Kidney (tissue), 14 donors: ENCODE measurements around the gene RAP1A. TPM values are rescaled to one million over a fixed set of nuclear protein-coding genes. Genes with fewer than 3 reads are reported as not detected.

Experiments
- DNase-seq, 5 donors: peaks; one replicate each; pipeline ENCODE4 v3.0.0-alpha.2; 2013 to 2020
- FAIRE-seq: peaks from 2 replicates; lab custom pipeline; 2012; peaks lifted over from hg19 to GRCh38; lab: Jason Lieb, UNC
- H3K27ac ChIP-seq, 2 donors: one replicate each; pipeline ENCODE4 v1.7.0; 2013; ENCODE audit warnings: low read depth in 2 of 2, low read length in 2 of 2, inconsistent platforms in 1 of 2
- H3K27me3 ChIP-seq: one replicate; pipeline ENCODE4 v1.7.1; 2013; ENCODE audit warnings: low read length, inconsistent platforms; ENCODE audit not compliant: control insufficient read depth, insufficient read depth
- H3K36me3 ChIP-seq, 3 donors: one replicate each; pipeline versions ENCODE4 v1.7.0 to v1.7.1; 2013; ENCODE audit warnings: low read length in 3 of 3, control low read depth in 1 of 3, inconsistent platforms in 1 of 3; ENCODE audit not compliant: insufficient read depth in 3 of 3, control insufficient read depth in 2 of 3
- H3K4me1 ChIP-seq, 3 donors: one replicate each; pipeline versions ENCODE4 v1.7.0 to v1.7.1; 2013; ENCODE audit warnings: low read length in 3 of 3, inconsistent platforms in 1 of 3, low read depth in 1 of 3; ENCODE audit not compliant: control insufficient read depth in 2 of 3, insufficient read depth in 2 of 3
- H3K4me3 ChIP-seq, 3 donors: one replicate each; pipeline versions ENCODE4 v1.7.0 to v1.8.1; 2013; ENCODE audit warnings: low read length in 3 of 3, control low read depth in 1 of 3, inconsistent platforms in 1 of 3
- H3K9ac ChIP-seq, 3 donors: one replicate each; pipeline versions ENCODE4 v1.7.0 to v1.7.1; 2013; ENCODE audit warnings: low read length in 3 of 3, control low read depth in 1 of 3, inconsistent platforms in 1 of 3
- H3K9me3 ChIP-seq, 3 donors: one replicate each; pipeline versions ENCODE4 v1.7.0 to v1.7.1; 2013; ENCODE audit warnings: low read length in 3 of 3, control low read depth in 1 of 3, inconsistent platforms in 1 of 3; ENCODE audit not compliant: control insufficient read depth in 2 of 3, insufficient read depth in 1 of 3
- intact Hi-C: fragments of 100-400 bp; cut with DNase I; formaldehyde crosslinking; loops from one replicate; pipeline ENCODE4 v1.11.1; 2022
- polyA plus RNA-seq: library from polyadenylated mRNA; stranded (reverse); fragments of 350-450 nt; fragmentation: Illumina TruSeq; extraction: RNeasy Lipid Tissue Mini Kit (QIAGEN cat#74804); gene quantifications from one replicate; pipeline ENCODE4 v1.2.3, GENCODE V29; 2014; ENCODE audit warnings: low read depth, low replicate concordance; ENCODE audit not compliant: insufficient read depth
- total RNA-seq: library from RNA; stranded (reverse); fragmentation: NEBNext Ultra II Directional; extraction: Animal tissue kit (Norgen Biotek cat#: 25700); gene quantifications from one replicate; pipeline ENCODE4 v1.2.1, GENCODE V29; 2021
- TF ChIP-seq, protein P1 (sequence below): IDR thresholded peaks from 3 replicates; pipeline ENCODE4 v1.5.1; 2012; ENCODE audit warnings: mild to moderate bottlenecking, moderate library complexity, borderline replicate concordance; ENCODE audit not compliant: insufficient read depth; ENCODE audit errors: extremely low read depth
- donor health status: control.
- donor health status: control.
- donor health status: control.
- donor health status: control.
- donor health status: control.
- donor health status: DM: yes; HTN: yes; CAD: no.
- donor health status: Normal renal cell carcinoma (clear cell type).

RAP1A gene
- total and polyA plus RNA-seq, 2 donors from 2014 or later = 55.8 to 91.3 TPM

DNA sequence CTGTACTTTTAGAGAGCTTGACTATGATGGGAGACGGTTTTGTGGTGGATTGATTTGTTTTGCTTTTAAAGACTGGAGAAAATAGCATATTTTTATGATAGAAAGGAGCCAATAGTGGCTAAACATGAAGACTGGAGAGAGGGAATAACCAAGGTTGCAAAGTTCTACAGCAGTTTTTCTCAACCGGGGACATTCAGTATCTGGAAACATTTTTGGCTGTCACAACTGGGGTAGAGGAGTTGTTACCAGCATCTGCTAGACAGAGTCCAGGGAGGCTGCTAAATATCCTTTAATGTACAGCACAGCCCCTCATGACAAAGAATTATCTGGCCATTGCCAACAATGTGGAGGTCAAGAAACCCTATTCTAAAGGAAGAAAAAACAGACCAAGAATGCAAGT is 38.4 kb upstream of the RAP1A start:
- FAIRE-seq (no peak), DNase-seq (no peak)
- Histone ChIP-seq H3K4me1 (peaks cover 0 to 10% (median 2%) of the 10 kb centered on the region in 3 donors), H3K36me3 (no peaks in the 10 kb centered on the region), H3K4me3 (no peak overlapping the region), H3K9me3 (no peaks in the 10 kb centered on the region), H3K9ac (no peak overlapping the region), H3K27ac (no peak overlapping the region), H3K27me3 (no peaks in the 10 kb centered on the region)
- intact Hi-C loops = no loop called here
- TF ChIP-seq, protein P1, sequence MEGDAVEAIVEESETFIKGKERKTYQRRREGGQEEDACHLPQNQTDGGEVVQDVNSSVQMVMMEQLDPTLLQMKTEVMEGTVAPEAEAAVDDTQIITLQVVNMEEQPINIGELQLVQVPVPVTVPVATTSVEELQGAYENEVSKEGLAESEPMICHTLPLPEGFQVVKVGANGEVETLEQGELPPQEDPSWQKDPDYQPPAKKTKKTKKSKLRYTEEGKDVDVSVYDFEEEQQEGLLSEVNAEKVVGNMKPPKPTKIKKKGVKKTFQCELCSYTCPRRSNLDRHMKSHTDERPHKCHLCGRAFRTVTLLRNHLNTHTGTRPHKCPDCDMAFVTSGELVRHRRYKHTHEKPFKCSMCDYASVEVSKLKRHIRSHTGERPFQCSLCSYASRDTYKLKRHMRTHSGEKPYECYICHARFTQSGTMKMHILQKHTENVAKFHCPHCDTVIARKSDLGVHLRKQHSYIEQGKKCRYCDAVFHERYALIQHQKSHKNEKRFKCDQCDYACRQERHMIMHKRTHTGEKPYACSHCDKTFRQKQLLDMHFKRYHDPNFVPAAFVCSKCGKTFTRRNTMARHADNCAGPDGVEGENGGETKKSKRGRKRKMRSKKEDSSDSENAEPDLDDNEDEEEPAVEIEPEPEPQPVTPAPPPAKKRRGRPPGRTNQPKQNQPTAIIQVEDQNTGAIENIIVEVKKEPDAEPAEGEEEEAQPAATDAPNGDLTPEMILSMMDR = no peak

DNA sequence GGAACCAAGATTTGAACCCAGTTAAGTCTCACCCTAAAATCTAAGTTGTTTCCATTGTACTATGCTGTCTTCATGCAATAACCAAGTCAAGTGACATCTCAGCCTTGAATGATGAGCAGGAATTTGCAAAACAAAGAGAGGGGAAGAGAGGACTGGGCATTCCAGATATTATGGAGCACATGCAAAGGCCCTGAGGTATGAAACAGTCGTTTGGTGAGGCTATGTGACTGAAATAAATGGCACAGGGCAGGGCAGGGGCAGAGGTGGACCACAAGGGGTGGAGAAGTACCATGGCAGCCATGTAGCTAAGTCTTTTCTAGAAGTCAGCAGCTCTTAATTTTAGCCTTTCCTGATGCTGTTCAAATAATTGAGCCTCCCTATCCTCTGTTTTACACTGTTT is 37.6 kb upstream of the RAP1A start:
- no peaks in the 10 kb centered on the region for H3K27me3 ChIP-seq
- intact Hi-C loops = no loop called here
- H3K36me3 ChIP-seq = no peaks in the 10 kb centered on the region
- H3K4me1 ChIP-seq = peaks cover 0 to 10% (median 2%) of the 10 kb centered on the region in 3 donors
- FAIRE-seq (no peak), DNase-seq (no peak)
- no peak overlapping the region for H3K27ac ChIP-seq
- TF ChIP-seq, protein P1 = no peak
- no peak overlapping the region for H3K9ac ChIP-seq
- H3K9me3 ChIP-seq = no peaks in the 10 kb centered on the region
- H3K4me3 ChIP-seq = no peak overlapping the region

DNA sequence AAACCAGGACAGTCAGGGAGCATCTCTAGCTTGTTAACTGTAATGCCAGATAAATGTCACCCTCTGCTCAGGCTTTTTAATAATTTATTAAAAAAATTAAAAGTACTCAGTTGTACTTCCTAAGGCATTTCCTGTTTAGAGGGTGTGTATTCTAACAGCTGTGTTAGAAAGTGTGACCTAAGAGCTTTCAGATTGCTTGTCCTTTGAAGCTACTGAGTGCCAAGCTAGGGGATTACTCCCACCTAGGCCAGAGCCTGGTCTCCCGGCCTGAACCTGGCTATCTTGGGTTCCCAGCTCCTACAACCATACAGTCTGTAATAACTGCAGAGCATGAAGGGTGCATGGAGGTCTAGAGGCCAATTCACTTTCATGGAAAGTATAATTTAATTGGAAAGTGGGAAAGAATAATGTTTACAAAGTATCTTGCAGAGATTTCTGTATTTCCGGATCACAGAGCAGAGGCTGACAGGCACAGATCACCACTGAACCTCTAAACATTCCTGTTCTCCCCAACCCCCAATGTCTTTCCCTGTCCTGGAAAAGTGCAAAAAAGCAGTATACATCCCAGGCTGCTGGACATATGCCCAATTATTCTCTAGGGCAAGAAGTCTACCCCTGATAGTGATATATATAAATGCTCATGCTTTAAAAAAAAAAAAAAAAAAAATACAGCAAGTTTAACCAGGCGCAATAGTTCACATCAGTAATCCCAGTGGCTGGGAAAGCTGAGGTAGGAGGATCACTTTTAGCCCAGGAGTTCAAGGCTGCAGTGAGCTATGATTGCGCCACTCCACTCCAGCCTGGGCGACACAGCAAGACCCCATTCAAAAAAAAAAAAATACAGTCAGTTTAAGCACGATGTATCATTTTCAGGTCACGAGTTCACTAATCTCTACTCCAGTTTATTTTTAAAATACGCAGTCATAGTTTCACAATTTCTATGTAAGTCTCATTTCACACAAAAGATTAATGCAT is 36.7 kb upstream of the RAP1A start:
- Histone ChIP-seq H3K9ac (no peak overlapping the region), H3K27me3 (no peaks in the 10 kb centered on the region), H3K4me3 (no peak overlapping the region), H3K27ac (peak overlapping the region in 1 of 2 donors; percentile 34), H3K9me3 (no peaks in the 10 kb centered on the region), H3K36me3 (no peaks in the 10 kb centered on the region), H3K4me1 (peaks cover 0 to 10% (median 2%) of the 10 kb centered on the region in 3 donors)
- FAIRE-seq (no peak), DNase-seq (peak in 2 of 5 donors; percentile 24 to 46)
- TF ChIP-seq, protein P1 = no peak
- intact Hi-C loops = no loop called here
